ENCODE data around the gene CLBA1. TPM values are rescaled to one million over a fixed set of nuclear protein-coding genes. Genes with fewer than 3 reads are reported as not detected.
A peak's percentile ranks its signal among the peaks of the same experiment; 100 is the strongest.
"Not testable (repeated sequence)": the region's sequence is repeated elsewhere in the genome, so short reads cannot be mapped to it uniquely, and the experiment has no call there.

CLBA1 gene
- total and polyA plus RNA-seq, 4 donors, result 12.3 to 22.3 (median 13.8) TPM

- no peaks in the 10 kb centered on the region for H3K9me3 ChIP-seq (ENCODE audit: control insufficient read depth in 4 of 4, insufficient read depth in 3 of 4, low read length in 3 of 4)
- ATAC-seq (ENCODE audit: insufficient read depth, low FRiP score), result no peak
- H3K9ac ChIP-seq (ENCODE audit: insufficient read depth in 1 of 2, low read length in 2 of 2), result no peak overlapping the region
- H3K36me3 ChIP-seq (ENCODE audit: control insufficient read depth in 4 of 4, insufficient read depth in 4 of 4, low read length in 4 of 4), result no peaks in the 10 kb centered on the region
- peaks cover 0 to 30% (median 18%) of the 10 kb centered on the region in 3 donors for H3K27me3 ChIP-seq (ENCODE audit: control insufficient read depth in 3 of 3, insufficient read depth in 3 of 3, low read length in 2 of 3)
- H3K4me3 ChIP-seq, result no peak overlapping the region
- TF ChIP-seq CTCF (IDR thresholded peaks at IDR 0.05; ENCODE audit: control extremely low read depth, extremely low read depth), result no peak
- peaks cover 0 to 1% (median 0%) of the 10 kb centered on the region in 5 donors for H3K4me1 ChIP-seq (ENCODE audit: control insufficient read depth in 5 of 5, insufficient read depth in 5 of 5, low read length in 5 of 5)
- no peak for DNase-seq
- 83 to 93% methylated on average over 9 of the region's 9 CpGs for WGBS, 2 donors
- H3K27ac ChIP-seq (ENCODE audit: low read depth in 1 of 2, low read length in 1 of 2), result no peak overlapping the region
These were observed 45.3 kb downstream of the CLBA1 start for GRCh38 chr14:105030836-105031396.

- not testable (repeated sequence) for H3K9ac ChIP-seq (ENCODE audit: insufficient read depth in 1 of 2, low read length in 2 of 2); H3K4me1 ChIP-seq (ENCODE audit: control insufficient read depth in 5 of 5, insufficient read depth in 5 of 5, low read length in 5 of 5); H3K4me3 ChIP-seq; DNase-seq; H3K9me3 ChIP-seq (ENCODE audit: control insufficient read depth in 4 of 4, insufficient read depth in 3 of 4, low read length in 3 of 4); ATAC-seq (ENCODE audit: insufficient read depth, low FRiP score); H3K36me3 ChIP-seq (ENCODE audit: control insufficient read depth in 4 of 4, insufficient read depth in 4 of 4, low read length in 4 of 4); H3K27ac ChIP-seq (ENCODE audit: low read depth in 1 of 2, low read length in 1 of 2)
- peaks cover 0 to 30% (median 18%) of the 10 kb centered on the region in 3 donors for H3K27me3 ChIP-seq (ENCODE audit: control insufficient read depth in 3 of 3, insufficient read depth in 3 of 3, low read length in 2 of 3)
- 85 to 88% methylated on average over 5 of the region's 5 CpGs for WGBS, 2 donors
These were observed 46.9 kb downstream of the CLBA1 start for GRCh38 chr14:105032451-105032901.

DNA sequence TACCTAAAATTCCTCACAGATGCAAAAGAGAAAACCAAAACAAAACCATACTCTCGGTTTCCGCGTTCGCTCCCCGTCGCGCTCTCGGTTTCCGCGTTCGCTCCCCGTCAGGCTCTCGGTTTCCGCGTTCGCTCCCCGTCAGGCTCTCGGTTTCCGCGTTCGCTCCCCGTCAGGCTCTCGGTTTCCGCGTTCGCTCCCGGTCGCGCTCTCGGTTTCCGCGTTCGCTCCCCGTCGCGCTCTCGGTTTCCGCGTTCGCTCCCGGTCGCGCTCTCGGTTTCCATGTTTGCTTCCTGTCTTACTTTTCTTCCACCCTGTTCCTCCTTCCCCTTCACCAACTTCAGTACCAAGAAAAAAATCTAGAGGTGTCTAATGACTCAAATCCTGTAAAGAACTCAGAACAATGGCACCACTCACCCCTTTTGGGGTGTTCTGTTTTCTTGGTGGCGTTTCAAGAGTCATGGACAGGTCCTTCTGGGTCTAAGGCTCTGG lies 47.9 kb downstream of the CLBA1 start:
- Histone ChIP-seq H3K4me3 (peak overlapping the region; percentile 36), H3K27ac (ENCODE audit: low read depth in 1 of 2, low read length in 1 of 2) (peak overlapping the region in 1 of 2 donors; percentile 67), H3K9ac (ENCODE audit: insufficient read depth in 1 of 2, low read length in 2 of 2) (peak overlapping the region in 1 of 2 donors; percentile 14), H3K27me3 (ENCODE audit: control insufficient read depth in 3 of 3, insufficient read depth in 3 of 3, low read length in 2 of 3) (peaks cover 0 to 29% (median 18%) of the 10 kb centered on the region in 3 donors)
- not testable (repeated sequence) for H3K36me3 ChIP-seq (ENCODE audit: control insufficient read depth in 4 of 4, insufficient read depth in 4 of 4, low read length in 4 of 4); ATAC-seq (ENCODE audit: insufficient read depth, low FRiP score); DNase-seq; H3K4me1 ChIP-seq (ENCODE audit: control insufficient read depth in 5 of 5, insufficient read depth in 5 of 5, low read length in 5 of 5); H3K9me3 ChIP-seq (ENCODE audit: control insufficient read depth in 4 of 4, insufficient read depth in 3 of 4, low read length in 3 of 4)
- WGBS, 2 donors, result 3 to 37% methylated on average over 34 to 45 of the region's 45 CpGs

DNA sequence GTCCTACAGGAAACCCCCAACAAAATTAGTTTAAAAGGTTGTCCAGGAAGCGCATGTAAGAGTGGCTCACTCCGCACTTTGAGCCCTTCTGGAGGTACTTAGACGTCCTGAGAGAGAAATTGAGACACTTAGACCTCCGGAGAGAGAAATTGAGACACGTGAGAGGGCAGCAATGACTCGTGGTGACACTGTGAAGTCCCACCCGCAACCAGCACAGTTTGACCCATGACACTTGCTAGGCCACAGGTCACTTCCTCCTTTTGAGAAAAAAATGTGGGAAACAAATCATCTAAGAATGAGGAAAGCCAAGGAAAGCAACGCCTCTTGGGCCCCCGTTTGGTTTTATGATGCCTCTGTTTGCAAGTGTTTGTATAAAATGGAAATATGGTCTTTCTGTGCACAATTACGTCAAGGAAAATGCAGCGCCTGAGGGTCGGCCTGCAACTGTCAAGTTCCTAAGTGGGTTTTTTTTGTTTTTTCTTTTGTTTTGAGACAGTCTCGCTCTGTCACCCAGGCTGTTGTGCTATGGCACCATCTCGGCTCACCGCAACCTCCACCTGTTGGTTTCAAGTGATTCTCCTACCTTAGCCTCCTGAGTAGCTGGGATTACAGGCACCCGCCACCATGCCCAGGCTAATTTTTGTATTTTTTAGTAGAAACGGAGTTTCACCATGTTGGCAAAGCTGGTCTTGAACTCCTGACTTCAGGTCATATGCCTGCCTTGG lies 48.9 kb downstream of the CLBA1 start:
- no peaks in the 10 kb centered on the region for H3K4me1 ChIP-seq (ENCODE audit: control insufficient read depth in 5 of 5, insufficient read depth in 5 of 5, low read length in 5 of 5)
- no peak overlapping the region for H3K4me3 ChIP-seq
- H3K9ac ChIP-seq (ENCODE audit: insufficient read depth in 1 of 2, low read length in 2 of 2), result no peak overlapping the region
- ATAC-seq (ENCODE audit: insufficient read depth, low FRiP score), result no peak
- H3K9me3 ChIP-seq (ENCODE audit: control insufficient read depth in 4 of 4, insufficient read depth in 3 of 4, low read length in 3 of 4), result no peaks in the 10 kb centered on the region
- no peak for TF ChIP-seq CTCF (IDR thresholded peaks at IDR 0.05; ENCODE audit: control extremely low read depth, extremely low read depth)
- no peaks in the 10 kb centered on the region for H3K36me3 ChIP-seq (ENCODE audit: control insufficient read depth in 4 of 4, insufficient read depth in 4 of 4, low read length in 4 of 4)
- no peak for DNase-seq
- 79 to 80% methylated on average over 17 of the region's 17 CpGs for WGBS, 2 donors
- H3K27me3 ChIP-seq (ENCODE audit: control insufficient read depth in 3 of 3, insufficient read depth in 3 of 3, low read length in 2 of 3), result peaks cover 0 to 31% (median 18%) of the 10 kb centered on the region in 3 donors
- peak overlapping the region in 1 of 2 donors; percentile 59 for H3K27ac ChIP-seq (ENCODE audit: low read depth in 1 of 2, low read length in 1 of 2)

DNA sequence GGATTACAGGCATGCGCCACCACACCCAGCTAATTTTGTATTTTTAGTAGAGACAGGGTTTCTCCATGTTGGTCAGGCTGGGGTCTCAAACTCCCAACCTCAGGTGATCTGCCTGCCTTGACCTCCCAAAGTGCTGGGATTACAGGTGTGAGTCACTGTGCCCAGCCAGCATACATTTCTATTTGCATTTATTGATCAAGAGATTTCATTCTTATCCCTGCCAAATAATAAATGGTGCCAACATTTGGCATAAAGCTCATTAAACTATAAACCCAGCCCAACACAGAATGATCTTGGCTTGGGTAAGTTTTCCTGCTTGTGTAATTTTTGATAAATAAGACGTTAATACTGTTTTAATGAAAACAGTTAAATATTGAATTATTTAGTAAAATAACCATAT lies 50.0 kb downstream of the CLBA1 start:
- peaks cover 0 to 31% (median 18%) of the 10 kb centered on the region in 3 donors for H3K27me3 ChIP-seq (ENCODE audit: control insufficient read depth in 3 of 3, insufficient read depth in 3 of 3, low read length in 2 of 3)

More for the DNA sequence above, 50.0 kb downstream of the CLBA1 start:
- DNase-seq; H3K9ac ChIP-seq (ENCODE audit: insufficient read depth in 1 of 2, low read length in 2 of 2); H3K36me3 ChIP-seq (ENCODE audit: control insufficient read depth in 4 of 4, insufficient read depth in 4 of 4, low read length in 4 of 4); H3K27ac ChIP-seq (ENCODE audit: low read depth in 1 of 2, low read length in 1 of 2); H3K4me1 ChIP-seq (ENCODE audit: control insufficient read depth in 5 of 5, insufficient read depth in 5 of 5, low read length in 5 of 5); H3K4me3 ChIP-seq; ATAC-seq (ENCODE audit: insufficient read depth, low FRiP score); H3K9me3 ChIP-seq (ENCODE audit: control insufficient read depth in 4 of 4, insufficient read depth in 3 of 4, low read length in 3 of 4): not testable (repeated sequence)
- WGBS, 2 donors, result 85 to 96% methylated on average over 2 of the region's 2 CpGs
